ENCODE measurements around the gene SLC38A2. TPM values are rescaled to one million over a fixed set of nuclear protein-coding genes. Genes with fewer than 3 reads are reported as not detected.
"Not testable (repeated sequence)": the region's sequence is repeated elsewhere in the genome, so short reads cannot be mapped to it uniquely, and the experiment has no call there.

SLC38A2 gene
- total RNA-seq, 1 experiment from 2014 or later = 497 TPM

DNA sequence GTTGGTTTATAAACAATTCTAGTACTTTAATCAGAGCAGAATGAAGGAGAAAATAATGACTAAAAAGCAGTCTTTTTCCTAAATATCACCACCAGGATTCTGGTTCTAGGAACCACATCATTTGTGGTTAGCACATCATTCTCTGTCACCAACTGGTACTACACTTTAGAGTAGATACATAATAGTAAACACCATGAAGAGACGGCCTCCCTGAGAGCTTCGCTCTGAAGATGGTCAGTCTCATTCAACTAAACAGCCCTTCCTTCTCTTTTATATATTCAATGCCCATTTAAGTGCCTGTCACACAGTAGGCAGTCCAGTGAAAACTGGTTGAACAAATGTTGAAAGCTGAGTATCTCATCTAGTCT lies 10.9 kb downstream of the SLC38A2 start:
- DNase-seq (ENCODE audit: low read depth) = no peak

DNA sequence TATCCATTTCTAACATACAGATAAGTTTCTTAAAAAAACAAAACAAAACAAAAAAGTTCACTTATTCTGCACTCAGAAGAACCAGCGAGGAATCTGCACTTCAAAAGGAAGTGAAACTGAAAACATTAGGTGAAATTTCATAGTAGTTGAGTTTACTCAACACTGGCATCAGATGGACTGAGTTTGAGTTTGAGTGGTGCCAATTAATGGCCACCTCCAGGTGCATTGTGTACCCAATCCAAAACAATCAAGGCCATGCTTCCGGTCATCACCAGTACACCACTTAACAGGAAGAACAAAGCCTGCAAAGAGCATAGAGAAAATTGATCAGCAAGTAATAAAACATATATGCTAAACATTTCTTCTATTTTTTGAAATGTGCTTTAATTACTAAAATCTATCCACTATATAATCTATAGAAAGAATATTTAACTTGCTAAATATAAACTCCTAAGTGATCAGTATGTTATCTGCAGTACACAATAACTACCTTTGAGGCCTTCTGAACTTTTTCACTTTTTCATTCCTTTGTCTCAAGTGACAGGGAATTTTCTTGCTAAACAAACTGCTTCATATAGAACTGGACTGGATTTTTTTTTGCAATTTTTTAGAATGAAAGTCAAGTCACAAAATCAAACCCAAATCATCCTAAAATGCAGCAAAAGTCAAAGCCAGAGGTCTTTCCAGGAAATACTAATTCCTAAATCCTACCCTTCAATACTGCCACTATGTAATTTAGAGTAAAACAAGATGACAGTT lies 11.5 kb downstream of the SLC38A2 start:
- DNase-seq (ENCODE audit: low read depth) = no peak

DNA sequence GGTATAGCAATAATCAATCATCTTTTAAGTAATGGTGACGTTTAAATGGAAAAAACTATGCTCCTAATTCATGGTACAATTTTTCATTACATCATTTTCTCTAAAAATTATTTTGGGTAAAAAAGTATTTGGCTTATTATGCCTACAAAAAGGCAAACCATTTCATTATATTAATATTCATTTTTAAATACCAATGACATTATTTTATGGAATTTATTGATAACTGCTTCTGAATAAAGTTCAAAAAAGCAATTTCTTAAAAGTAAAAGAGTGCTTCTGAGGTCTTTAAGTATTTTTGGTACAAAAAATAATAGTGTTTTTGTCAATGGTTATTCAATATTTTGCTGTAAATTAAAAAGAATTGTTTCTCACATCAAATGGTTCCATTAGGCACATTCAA lies 12.2 kb downstream of the SLC38A2 start:
- DNase-seq (ENCODE audit: low read depth) = no peak

GRCh38 chr12:46359667-46360280 lies 12.8 kb downstream of the SLC38A2 start:
- no peak for DNase-seq (ENCODE audit: low read depth)

DNA sequence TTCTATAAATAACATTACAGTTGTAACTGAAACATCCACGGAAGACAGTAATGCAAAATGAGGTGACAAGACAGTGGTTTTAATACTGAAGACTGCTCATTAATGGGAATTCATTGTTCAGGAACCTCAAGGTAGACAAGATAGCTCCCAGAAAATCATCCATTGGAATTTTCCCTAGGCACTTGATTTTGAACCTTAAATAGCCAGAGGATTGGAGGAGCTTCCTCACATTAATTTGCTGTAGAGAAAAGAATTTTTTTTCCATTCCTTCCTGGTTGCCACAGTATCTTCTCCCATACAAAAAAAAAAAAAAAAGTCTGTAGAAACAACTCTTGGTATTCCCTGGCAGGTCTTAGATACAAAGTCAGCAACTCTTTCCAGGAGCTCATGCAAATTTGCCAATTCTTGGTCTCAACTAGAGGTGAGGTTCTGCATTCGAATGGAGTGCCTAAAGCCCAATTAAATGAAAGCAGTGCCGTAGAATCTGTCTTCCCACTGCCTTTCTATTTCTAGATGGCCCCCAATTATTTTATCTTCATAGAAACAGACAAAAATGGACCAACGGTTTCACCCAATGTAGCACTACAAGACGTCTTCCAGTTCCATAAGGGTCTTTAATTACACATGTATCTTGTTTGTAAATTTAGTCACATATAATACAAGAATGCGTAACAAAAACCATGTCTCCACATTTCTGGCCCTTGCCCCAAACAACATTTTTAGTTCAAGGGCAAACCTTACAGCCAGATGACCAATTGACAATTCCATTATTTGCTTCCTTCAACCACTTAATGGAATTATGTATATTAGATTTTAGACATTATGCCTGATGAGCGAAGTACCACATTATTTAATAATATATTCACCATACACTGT lies 13.5 kb downstream of the SLC38A2 start:
- DNase-seq (ENCODE audit: low read depth) = no peak

- DNase-seq (ENCODE audit: low read depth) = no peak
These were observed 14.3 kb downstream of the SLC38A2 start for GRCh38 chr12:46358325-46358700.

- DNase-seq (ENCODE audit: low read depth) = peak; percentile 76
These were observed 14.9 kb downstream of the SLC38A2 start for GRCh38 chr12:46357438-46358324.

DNA sequence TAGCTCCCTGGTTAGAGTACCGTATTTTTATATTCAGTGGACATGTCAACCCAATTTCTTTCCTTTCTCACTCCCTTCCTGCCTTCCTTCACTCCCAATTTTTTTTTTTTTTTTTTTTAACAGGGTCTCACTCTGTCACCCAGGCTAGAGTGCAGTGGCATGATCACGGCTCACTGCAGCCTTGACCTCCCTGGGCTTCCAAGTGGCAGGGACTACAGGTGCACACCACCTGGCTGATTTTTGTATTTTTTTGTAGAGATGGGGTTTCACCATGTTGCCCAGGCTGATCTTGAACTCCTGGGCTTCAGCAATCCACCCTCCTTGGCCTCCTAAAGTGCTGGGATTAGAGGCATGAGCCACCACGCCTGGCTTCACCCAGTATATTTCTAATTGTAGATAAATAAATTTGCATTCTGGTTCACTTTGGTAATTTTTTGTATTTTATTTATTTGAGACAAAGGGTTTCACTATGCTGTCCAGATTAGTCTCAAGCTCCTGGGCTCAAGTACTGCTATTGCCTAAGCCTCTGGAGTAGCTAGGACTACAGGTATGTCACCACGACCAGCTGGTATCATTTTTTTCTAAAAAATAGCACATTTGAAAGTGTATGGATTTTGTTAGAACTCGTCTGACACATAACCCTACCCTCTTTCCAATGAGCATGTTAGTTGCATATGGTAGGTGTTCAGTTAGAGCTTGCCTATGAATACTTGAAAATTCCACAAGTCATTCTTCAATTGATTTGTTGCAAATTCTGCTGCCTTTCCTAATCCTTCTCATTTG lies 15.7 kb downstream of the SLC38A2 start:
- DNase-seq (ENCODE audit: low read depth) = no peak

GRCh38 chr12:46354802-46355199 lies 17.8 kb downstream of the SLC38A2 start:
- no peak for DNase-seq (ENCODE audit: low read depth)

DNA sequence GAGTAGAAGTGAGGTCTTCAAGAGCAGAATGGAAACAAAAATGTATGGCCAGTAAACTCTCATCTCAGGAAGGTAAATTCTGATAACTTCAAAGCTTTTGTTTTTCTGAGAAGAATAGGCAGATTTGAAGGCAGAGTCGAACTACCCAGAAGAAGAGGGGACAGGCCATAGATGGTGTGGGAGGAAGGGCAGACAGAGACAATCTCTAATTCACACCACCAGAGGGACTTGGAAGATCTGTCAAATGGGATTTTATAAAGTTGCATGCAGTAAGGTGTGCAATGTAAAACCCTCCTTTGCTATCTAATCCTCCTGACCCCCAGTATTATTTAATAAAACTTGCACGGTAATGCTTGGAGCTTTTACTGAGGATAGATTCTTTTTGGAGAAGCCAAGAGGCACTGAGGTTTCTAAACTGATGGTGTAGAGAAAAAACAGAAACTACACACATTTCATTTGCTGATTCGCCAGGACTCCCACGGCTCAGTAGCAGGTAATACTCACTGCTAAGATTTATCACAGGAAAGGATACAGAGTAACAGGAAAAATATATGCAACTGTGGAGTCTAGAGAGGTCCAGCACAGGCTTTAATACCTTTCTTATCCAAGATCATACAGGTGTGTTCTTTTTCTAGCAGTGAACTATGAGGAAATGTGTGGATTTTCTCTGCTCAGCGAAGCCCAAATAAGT lies 18.3 kb downstream of the SLC38A2 start:
- no peak for DNase-seq (ENCODE audit: low read depth)

DNA sequence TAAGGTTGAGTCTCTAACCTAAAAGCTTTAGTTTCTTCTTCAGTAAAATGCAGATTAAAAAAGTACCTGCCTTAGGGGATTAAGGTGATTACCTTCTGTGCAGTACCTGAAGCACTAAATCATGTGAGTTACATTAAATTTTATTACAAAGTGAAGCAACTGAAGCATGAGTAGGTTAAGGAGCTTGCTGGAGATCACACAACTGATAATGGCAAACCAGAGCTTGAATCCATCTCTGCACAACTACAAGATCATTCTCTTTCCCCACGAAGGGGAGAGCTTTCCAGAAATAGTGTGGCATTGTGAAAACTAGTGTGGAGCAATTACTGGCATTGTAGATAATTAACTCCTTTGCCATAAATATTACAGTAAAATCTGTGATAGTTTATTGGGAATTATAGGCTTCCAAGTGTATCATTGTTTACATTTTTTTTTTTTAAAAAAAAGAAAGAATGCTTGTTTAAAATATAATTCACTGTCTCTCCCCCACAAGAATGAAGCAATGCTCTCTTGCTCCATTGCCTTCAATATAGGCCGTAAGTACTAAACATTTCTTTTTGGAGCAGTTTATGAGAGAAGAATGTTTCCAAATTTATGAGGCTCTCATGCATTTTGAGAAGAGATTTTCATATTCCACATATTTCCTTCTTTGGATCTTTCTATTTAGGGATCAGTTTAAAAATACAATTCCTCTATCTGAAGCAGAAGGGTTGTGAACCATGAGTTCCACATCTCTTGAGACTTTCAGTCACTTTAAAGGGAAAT lies 20.5 kb downstream of the SLC38A2 start:
- no peak for DNase-seq (ENCODE audit: low read depth)

GRCh38 chr12:46351138-46351537 lies 21.4 kb downstream of the SLC38A2 start:
- DNase-seq (ENCODE audit: low read depth) = no peak

- DNase-seq (ENCODE audit: low read depth) = no peak
These were observed 23.3 kb downstream of the SLC38A2 start for GRCh38 chr12:46349253-46349652.

GRCh38 chr12:46343118-46343852 lies 29.3 kb downstream of the SLC38A2 start:
- no peak for DNase-seq (ENCODE audit: low read depth)

DNA sequence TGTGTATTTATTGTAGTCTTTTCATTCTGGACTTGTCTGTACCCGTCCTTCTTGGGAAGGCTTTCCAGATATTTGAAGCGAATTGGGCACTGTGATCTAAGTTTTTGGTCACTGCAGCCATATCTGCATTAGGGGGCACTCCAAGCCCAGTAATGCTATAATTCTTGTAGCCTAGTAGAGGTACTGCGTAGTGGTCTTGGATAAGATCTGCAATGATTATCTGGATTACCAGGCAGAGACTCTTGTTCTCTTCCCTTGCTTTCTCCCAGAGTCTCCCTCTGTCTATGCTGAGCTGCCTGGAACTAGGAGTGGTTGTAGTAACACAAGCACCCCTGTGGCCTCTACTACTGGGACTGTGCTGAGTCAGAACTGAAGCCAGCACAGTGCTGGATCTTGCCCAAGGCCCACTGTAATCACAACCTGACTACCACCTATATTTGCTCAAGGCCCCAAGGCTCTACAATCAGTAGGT lies 30.0 kb downstream of the SLC38A2 start:
- no peak for DNase-seq (ENCODE audit: low read depth)

- no peak for DNase-seq (ENCODE audit: low read depth)
These were observed 33.5 kb downstream of the SLC38A2 start for GRCh38 chr12:46339051-46339450.

DNA sequence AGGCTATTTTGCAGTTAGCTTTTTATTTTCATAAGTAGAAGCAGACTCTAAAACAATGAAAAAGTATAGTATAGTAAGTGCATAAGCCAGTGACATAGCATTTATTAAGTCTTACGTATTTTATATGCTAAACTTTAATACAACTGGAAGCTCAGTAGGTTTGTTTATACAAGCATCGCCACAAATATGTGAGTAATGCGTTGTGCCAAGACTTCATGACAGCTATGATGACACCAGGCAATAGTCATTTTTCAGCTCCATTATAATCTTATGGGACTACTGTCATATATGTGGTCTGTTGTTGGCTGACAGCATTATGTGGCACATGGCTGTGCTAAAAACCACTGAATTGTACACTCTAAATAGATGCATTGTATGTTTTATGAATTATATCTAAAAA lies 40.3 kb downstream of the SLC38A2 start:
- peak; percentile 78 for DNase-seq (ENCODE audit: low read depth)

DNA sequence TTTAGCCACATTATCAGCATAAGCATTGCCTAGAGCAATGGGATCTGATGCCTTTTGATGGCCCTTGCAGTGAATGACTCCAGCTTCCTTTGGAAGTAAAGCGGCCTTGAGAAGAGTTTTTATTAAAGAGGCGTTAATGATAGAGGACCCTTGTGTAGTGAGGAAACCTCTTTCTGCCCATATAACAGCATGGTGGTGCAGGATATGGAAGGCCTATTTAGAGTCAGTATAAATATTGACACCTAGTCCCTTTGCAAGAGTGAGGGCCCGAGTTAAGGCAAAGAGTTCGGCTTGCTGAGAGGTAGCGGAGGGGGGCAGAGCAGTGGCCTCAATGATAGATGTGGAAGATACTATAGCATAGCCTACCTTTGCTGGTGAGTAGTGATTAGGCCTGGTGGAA lies 47.5 kb downstream of the SLC38A2 start:
- not testable (repeated sequence) for DNase-seq (ENCODE audit: low read depth)

All from LHCN-M2 (cell line).